Nephron (organoid): ENCODE data around the gene SF3B1.
"Not testable (repeated sequence)": the region's sequence is repeated elsewhere in the genome, so short reads cannot be mapped to it uniquely, and the experiment has no call there.

Experiments used
- H3K27ac Mint-ChIP-seq, 3 experiments: 2 replicates each; pipeline ENCODE4 v1.8.0; 2020; ENCODE audit warnings: mixed read lengths in 3 of 3, mild to moderate bottlenecking in 2 of 3, moderate library complexity in 1 of 3
- H3K27me3 Mint-ChIP-seq: 2 replicates; pipeline ENCODE4 v1.8.0; 2021; ENCODE audit warnings: low read depth, mild to moderate bottlenecking, moderate library complexity, mixed read lengths
- H3K36me3 Mint-ChIP-seq: 2 replicates; pipeline ENCODE4 v1.8.0; 2020; ENCODE audit warnings: low read depth, mixed read lengths
- H3K4me1 Mint-ChIP-seq: 2 replicates; pipeline ENCODE4 v1.8.0; 2020; ENCODE audit warnings: mixed read lengths
- H3K4me3 Mint-ChIP-seq, 3 experiments: 2 replicates each; pipeline ENCODE4 v1.8.0; 2020; ENCODE audit warnings: mild to moderate bottlenecking in 3 of 3, mixed read lengths in 3 of 3, moderate library complexity in 2 of 3
- H3K9me3 Mint-ChIP-seq: 2 replicates; pipeline ENCODE4 v1.8.0; 2020; ENCODE audit warnings: mixed read lengths
- CTCF ChIP-seq, 3 experiments: fragments of 200-600 bp; sonication (generic); IDR thresholded peaks; one replicate each; pipeline ENCODE4 v1.5.0; 2021; ENCODE audit warnings: antibody characterized with exemption in 3 of 3; ENCODE audit not compliant: unreplicated experiment in 3 of 3

The SF3B1 gene

GRCh38 chr2:197452754-197453122, 17.9 kb upstream of the SF3B1 start:
- no peaks in the 10 kb centered on the region for H3K27me3 Mint-ChIP-seq
- peak overlapping the region; percentile 99 to 100 (median 100) for H3K27ac Mint-ChIP-seq
- H3K4me3 Mint-ChIP-seq, result peak overlapping the region; percentile 99 to 100 (median 99)
- H3K36me3 Mint-ChIP-seq, result no peaks in the 10 kb centered on the region
- no peak for TF ChIP-seq CTCF (IDR thresholded peaks at IDR 0.05; ENCODE audit: unreplicated experiment in 3 of 3)
- peaks cover 13% of the 10 kb centered on the region for H3K4me1 Mint-ChIP-seq
- H3K9me3 Mint-ChIP-seq, result no peaks in the 10 kb centered on the region

GRCh38 chr2:197450935-197451358, 16.1 kb upstream of the SF3B1 start:
- not testable (repeated sequence) for H3K36me3 Mint-ChIP-seq, H3K27me3 Mint-ChIP-seq, H3K9me3 Mint-ChIP-seq
- H3K4me3 Mint-ChIP-seq, result peak overlapping the region; percentile 32 to 79 (median 56)
- H3K27ac Mint-ChIP-seq, result peak overlapping the region in 1 of 3 experiments; percentile 0
- H3K4me1 Mint-ChIP-seq, result peaks cover 13% of the 10 kb centered on the region

DNA sequence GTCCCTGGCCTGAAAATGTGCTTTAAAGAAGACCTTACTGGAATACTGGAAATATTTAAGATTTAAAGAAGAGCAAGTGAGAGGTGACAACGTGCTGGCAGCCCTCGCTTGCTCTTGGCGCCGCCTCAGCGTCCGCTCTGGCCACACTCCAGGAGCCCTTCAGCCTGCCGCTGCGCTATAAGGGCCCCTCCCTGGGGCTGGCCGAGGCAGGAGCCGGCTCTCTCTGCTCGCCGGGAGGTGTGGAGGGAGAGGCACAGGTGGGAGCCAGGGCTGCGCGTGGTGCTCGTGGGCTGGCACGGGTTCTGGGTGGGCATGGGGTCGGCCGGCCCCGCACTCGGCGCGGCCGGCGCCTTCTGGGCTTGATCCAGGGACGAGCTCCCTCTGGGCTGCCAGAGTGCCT, 15.6 kb upstream of the SF3B1 start:
- H3K4me1 Mint-ChIP-seq, result peaks cover 13% of the 10 kb centered on the region
- H3K9me3 Mint-ChIP-seq, result no peaks in the 10 kb centered on the region
- TF ChIP-seq CTCF (IDR thresholded peaks at IDR 0.05; ENCODE audit: unreplicated experiment in 3 of 3), result no peak
- no peaks in the 10 kb centered on the region for H3K36me3 Mint-ChIP-seq
- H3K27me3 Mint-ChIP-seq, result no peaks in the 10 kb centered on the region
- H3K4me3 Mint-ChIP-seq, result no peak overlapping the region
- no peak overlapping the region for H3K27ac Mint-ChIP-seq

DNA sequence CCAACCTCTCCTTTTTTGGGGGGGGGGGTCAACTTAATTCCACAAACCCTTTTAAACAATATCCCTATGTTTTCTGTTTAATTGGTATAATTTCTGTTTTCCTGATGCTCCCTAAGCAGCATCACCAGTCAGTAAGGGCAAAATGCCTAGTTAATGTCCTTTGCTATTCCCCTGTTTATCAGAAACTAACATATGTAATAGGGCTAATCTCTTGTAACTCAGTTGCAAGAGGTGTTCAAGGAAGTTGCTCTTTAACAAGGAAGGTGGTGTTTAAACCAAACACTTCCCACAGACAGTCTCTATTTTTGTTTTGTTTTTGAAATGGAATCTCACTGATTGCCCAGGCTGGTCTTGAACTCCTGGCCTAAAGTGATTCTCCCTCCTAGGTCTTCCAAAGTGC, 12.0 kb upstream of the SF3B1 start:
- Mint-ChIP-seq H3K36me3 (no peaks in the 10 kb centered on the region), H3K4me1 (no peaks in the 10 kb centered on the region), H3K9me3 (no peaks in the 10 kb centered on the region), H3K4me3 (no peak overlapping the region), H3K27ac (no peak overlapping the region), H3K27me3 (no peaks in the 10 kb centered on the region)
- no peak for TF ChIP-seq CTCF (IDR thresholded peaks at IDR 0.05; ENCODE audit: unreplicated experiment in 3 of 3)

DNA sequence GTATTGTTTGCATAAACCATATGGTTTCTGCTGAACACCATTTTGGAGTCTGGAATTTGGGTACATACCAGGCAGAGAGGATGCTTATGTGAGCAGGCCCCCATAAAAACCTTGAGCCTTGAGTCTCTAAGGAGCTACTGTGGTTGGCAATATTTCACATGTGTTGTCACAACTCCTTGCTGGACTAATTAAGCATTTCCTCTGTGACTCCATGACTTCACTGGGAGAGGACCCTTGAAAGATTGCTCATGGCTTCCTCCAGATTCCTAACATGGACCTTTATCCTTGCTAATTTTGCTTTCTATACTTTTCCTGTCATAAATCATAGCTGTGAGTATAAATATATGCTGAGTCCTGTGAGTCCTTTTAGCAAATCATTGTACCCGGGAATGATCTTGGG, 10.9 kb upstream of the SF3B1 start:
- Mint-ChIP-seq H3K4me3 (no peak overlapping the region), H3K36me3 (no peaks in the 10 kb centered on the region), H3K27me3 (no peaks in the 10 kb centered on the region), H3K4me1 (no peaks in the 10 kb centered on the region), H3K9me3 (no peaks in the 10 kb centered on the region), H3K27ac (peak overlapping the region; percentile 45 to 58 (median 54))
- TF ChIP-seq CTCF (IDR thresholded peaks at IDR 0.05; ENCODE audit: unreplicated experiment in 3 of 3), result no peak

DNA sequence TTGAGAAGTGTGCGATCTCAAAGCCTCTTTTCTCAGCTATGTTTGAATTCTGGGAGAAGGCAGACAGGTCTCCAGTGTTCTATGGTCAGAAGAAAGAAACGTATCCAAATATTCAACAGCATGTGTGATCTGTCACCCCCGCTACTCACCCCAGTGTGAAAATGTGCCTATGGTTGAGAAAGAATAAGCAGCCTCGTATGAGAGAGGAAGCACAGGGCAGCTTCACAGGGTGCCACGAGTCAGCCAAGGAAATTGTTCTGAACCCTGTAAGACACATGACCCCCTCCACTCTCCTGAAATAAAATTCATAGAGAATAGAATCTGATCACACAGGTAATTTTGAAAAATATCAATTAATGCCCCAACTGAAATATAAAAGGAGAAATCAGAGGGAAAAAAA, 8.0 kb upstream of the SF3B1 start:
- TF ChIP-seq CTCF (IDR thresholded peaks at IDR 0.05; ENCODE audit: unreplicated experiment in 3 of 3), result no peak
- no peaks in the 10 kb centered on the region for H3K9me3 Mint-ChIP-seq
- no peaks in the 10 kb centered on the region for H3K27me3 Mint-ChIP-seq
- no peaks in the 10 kb centered on the region for H3K36me3 Mint-ChIP-seq
- H3K27ac Mint-ChIP-seq, result peak overlapping the region in 1 of 3 experiments; percentile 12
- H3K4me3 Mint-ChIP-seq, result no peak overlapping the region
- no peaks in the 10 kb centered on the region for H3K4me1 Mint-ChIP-seq
